Colonic mucosa (tissue), 4 donors: ENCODE measurements around the gene VPS8. TPM values are rescaled to one million over a fixed set of nuclear protein-coding genes. Genes with fewer than 3 reads are reported as not detected.

ENCODE experiments used
- DNase-seq: peaks from one replicate; pipeline ENCODE4 v3.0.0-alpha.2; 2020
- H3K27ac ChIP-seq: fragments of 200-600 bp; one replicate; pipeline ENCODE4 v1.8.0; 2021
- H3K27me3 ChIP-seq: fragments of 200-600 bp; one replicate; pipeline ENCODE4 v1.8.0; 2021
- H3K36me3 ChIP-seq: fragments of 200-600 bp; one replicate; pipeline ENCODE4 v1.8.0; 2021
- H3K4me1 ChIP-seq: fragments of 200-600 bp; one replicate; pipeline ENCODE4 v1.8.0; 2021; ENCODE audit warnings: mild to moderate bottlenecking
- H3K4me3 ChIP-seq: fragments of 200-600 bp; one replicate; pipeline ENCODE4 v1.8.0; 2021
- H3K9ac ChIP-seq, 2 donors: one replicate each; pipeline ENCODE4 v1.7.0; 2013; ENCODE audit warnings: control low read depth in 2 of 2, low read depth in 2 of 2, low read length in 2 of 2
- H3K9me3 ChIP-seq: fragments of 200-600 bp; one replicate; pipeline ENCODE4 v1.8.0; 2021
- CTCF ChIP-seq: fragments of 200-600 bp; IDR thresholded peaks from one replicate; pipeline ENCODE4 v1.8.0; 2022; ENCODE audit warnings: antibody characterized with exemption, mild to moderate bottlenecking
- intact Hi-C: fragments of 100-400 bp; cut with DNase I; formaldehyde crosslinking; loops from one replicate; pipeline ENCODE4 v1.14.1; 2022
- total RNA-seq, 2 donors: library from RNA; stranded (reverse); fragmentation: NEBNext Ultra II Directional in 1 of 2; extraction: Animal tissue kit (Norgen Biotek cat#: 25700) in 1 of 2; gene quantifications; one replicate each; pipeline ENCODE4 v1.2.1, GENCODE V29; 2021
- donor health status: healthy.
- donor health status: DM: no; HTN: no; CAD: no.
- donor health status: DM: no; HTN: no; CAD: no.

The VPS8 gene
- total RNA-seq, 2 donors from 2014 or later: 43.7 to 54.8 TPM

DNA sequence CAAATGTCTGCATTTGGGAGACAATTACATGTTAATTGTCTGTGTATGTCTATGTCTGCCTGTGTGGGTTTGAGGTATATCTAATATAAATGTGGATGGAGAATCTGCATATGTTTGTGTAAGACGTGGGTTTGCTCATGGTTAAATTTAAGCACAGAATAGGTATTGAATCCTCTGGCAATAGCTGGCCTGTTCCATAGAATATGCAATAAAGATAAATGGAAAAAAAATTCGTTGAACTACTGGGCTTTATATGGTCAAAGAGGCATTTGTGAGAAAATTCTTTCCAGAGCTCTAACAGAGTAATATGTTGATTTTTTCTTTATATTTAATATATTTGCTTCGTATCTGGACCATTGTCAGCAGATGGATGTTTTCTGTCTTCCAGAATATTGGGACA lies 1.4 kb downstream of the VPS8 start:
- no peak for TF ChIP-seq CTCF
- Histone ChIP-seq H3K27me3 (no peaks in the 10 kb centered on the region), H3K9me3 (no peaks in the 10 kb centered on the region), H3K27ac (no peak overlapping the region), H3K36me3 (no peaks in the 10 kb centered on the region), H3K9ac (peak overlapping the region; percentile 67 to 89), H3K4me3 (no peak overlapping the region), H3K4me1 (no peaks in the 10 kb centered on the region)
- intact Hi-C loops: no loop called here
- DNase-seq: no peak

DNA sequence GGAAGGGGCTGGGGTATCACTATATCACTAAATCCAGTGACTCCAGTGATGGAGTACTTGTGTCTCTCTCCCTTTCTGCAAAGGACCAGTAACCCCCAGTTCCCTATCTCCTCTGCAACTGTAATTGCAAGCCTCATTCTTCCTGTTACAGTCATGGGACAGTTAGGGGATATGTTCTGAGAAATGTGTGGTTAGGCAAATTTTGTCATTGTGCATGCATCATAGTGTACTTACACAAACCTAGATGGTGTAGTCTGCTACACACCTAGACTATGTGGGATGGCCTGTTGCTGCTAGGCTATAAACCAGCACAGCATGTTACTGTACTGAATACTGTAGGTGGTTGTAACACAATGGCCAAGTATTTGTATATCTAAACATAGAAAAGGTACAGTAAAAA lies 2.2 kb downstream of the VPS8 start:
- H3K9me3 ChIP-seq: no peaks in the 10 kb centered on the region
- H3K36me3 ChIP-seq: no peaks in the 10 kb centered on the region
- H3K27me3 ChIP-seq: no peaks in the 10 kb centered on the region
- intact Hi-C loops: no loop called here
- no peak overlapping the region for H3K27ac ChIP-seq
- no peak overlapping the region for H3K4me3 ChIP-seq
- no peaks in the 10 kb centered on the region for H3K4me1 ChIP-seq
- no peak for TF ChIP-seq CTCF
- H3K9ac ChIP-seq: no peak overlapping the region
- DNase-seq: no peak

- Histone ChIP-seq H3K9ac (no peak overlapping the region), H3K27me3 (no peaks in the 10 kb centered on the region), H3K4me1 (no peaks in the 10 kb centered on the region), H3K27ac (no peak overlapping the region), H3K4me3 (no peak overlapping the region), H3K36me3 (no peaks in the 10 kb centered on the region), H3K9me3 (no peaks in the 10 kb centered on the region)
- no peak for DNase-seq
- intact Hi-C loops: no loop called here
- TF ChIP-seq CTCF: no peak
Observed at GRCh38 chr3:184815046-184815930, 3.3 kb downstream of the VPS8 start.

DNA sequence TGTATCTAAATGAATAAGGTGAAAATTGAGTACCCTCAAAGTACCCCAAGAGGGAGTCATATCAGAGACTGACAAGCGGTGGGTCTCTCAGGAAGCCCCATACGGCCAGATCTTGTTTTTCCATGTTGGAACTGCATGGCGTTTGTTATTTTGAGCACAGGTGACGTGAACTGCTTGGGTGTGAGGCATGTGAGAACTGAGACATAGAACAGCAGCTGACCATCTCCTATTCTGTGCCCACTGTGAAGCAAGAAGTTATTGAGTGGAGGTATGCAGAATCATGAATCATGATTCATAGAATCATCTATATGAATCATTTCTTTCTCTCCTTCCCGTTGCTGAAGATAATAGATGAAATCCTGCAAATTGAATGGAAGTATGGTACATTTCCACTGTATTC lies 4.6 kb downstream of the VPS8 start:
- no peak for TF ChIP-seq CTCF
- Histone ChIP-seq H3K27ac (no peak overlapping the region), H3K4me1 (no peaks in the 10 kb centered on the region), H3K4me3 (no peak overlapping the region), H3K27me3 (no peaks in the 10 kb centered on the region), H3K9me3 (no peaks in the 10 kb centered on the region), H3K36me3 (no peaks in the 10 kb centered on the region), H3K9ac (no peak overlapping the region)
- DNase-seq: no peak
- intact Hi-C loops: no loop called here

DNA sequence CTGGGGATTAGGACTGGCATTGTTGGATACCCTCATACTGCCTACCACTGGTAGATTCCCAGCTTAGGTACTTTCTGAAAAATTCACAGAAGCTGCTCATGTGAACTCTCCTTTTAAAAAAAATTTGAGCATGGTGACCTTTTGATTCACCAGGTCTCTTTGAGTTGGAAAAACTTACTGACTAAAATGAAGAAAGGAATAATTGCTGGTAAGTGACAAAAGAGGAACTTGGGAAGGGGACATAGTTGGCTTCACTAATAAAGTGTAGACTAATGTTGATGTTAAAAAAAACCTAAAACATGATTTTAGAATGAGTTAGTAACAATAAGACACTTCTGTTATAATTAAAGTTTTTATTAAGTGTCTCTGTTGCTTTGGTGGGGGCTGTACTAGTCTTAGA lies 8.6 kb downstream of the VPS8 start:
- Histone ChIP-seq H3K27me3 (no peaks in the 10 kb centered on the region), H3K9me3 (no peaks in the 10 kb centered on the region), H3K36me3 (no peaks in the 10 kb centered on the region), H3K4me3 (no peak overlapping the region), H3K27ac (no peak overlapping the region), H3K9ac (no peak overlapping the region), H3K4me1 (no peaks in the 10 kb centered on the region)
- intact Hi-C loops: no loop called here
- DNase-seq: no peak
- TF ChIP-seq CTCF: no peak
